GM19468 (cell line): ENCODE data around the gene IGSF22.
A peak's percentile ranks its signal among the peaks of the same experiment; 100 is the strongest.

Experiments used
- ATAC-seq: cut with Tn5 transposase; IDR thresholded peaks from one replicate; pipeline ENCODE4 v1.9.1; 2021; ENCODE audit warnings: mild to moderate bottlenecking, moderate library complexity, moderate number of reproducible peaks; ENCODE audit not compliant: unreplicated experiment; ENCODE audit errors: extremely low read depth

IGSF22 gene

DNA sequence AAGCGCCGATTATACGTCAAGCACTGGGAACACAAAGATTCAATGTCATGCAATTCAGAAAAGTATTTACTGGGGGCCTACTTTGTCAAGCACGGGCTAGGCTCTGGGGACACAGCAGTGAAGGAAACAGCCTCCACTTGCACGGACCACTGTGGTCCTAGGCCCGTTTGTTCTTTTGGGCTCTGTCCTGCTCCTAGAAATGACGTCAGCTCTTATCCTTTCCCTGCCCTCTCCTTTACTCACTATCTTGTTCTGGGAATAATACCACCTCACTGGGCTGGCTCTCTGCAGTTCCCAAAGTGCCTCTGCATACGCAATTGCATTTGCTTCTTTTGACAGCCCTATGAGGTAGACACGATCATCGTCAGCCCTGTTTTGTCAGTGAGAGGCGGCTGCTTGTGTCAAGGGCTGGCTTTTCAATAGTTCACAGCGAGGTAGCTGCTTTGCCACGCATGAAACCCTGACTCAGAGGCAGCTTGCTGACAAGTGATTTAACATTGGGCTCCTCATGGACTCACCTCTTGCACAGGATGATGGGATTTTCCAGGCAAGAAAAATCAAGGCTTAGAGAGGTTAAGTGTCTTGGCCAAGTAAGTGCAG, 22.9 kb upstream of the IGSF22 start:
- no peak for ATAC-seq

GRCh38 chr11:18745251-18745650, 19.3 kb upstream of the IGSF22 start:
- no peak for ATAC-seq

GRCh38 chr11:18743900-18744514, 18.0 kb upstream of the IGSF22 start:
- ATAC-seq, result no peak

- no peak for ATAC-seq
Measured at GRCh38 chr11:18743365-18743764, 17.4 kb upstream of the IGSF22 start.

GRCh38 chr11:18741783-18742182, 15.8 kb upstream of the IGSF22 start:
- ATAC-seq, result no peak

DNA sequence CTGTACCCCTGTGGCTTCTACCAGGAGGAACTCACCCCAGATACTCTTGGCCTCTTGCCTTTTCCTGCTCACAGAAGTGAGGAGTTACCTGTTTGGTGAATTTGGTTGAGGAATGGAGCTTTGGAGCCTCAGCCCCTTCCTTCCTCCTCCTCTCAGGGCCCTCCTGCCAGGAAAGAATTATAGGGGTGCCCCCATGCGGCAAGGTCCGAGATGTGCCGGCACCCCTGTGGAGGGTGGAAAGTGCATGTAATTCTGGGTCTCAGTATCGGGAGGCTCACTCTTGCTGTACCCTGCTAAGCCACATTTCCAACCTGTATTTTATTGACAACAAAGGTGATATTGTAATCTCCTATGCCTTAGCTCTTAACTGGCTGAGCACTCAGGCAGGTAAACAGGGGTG, 13.7 kb upstream of the IGSF22 start:
- ATAC-seq, result no peak

- ATAC-seq, result no peak
Measured at GRCh38 chr11:18737642-18738041, 11.7 kb upstream of the IGSF22 start.

DNA sequence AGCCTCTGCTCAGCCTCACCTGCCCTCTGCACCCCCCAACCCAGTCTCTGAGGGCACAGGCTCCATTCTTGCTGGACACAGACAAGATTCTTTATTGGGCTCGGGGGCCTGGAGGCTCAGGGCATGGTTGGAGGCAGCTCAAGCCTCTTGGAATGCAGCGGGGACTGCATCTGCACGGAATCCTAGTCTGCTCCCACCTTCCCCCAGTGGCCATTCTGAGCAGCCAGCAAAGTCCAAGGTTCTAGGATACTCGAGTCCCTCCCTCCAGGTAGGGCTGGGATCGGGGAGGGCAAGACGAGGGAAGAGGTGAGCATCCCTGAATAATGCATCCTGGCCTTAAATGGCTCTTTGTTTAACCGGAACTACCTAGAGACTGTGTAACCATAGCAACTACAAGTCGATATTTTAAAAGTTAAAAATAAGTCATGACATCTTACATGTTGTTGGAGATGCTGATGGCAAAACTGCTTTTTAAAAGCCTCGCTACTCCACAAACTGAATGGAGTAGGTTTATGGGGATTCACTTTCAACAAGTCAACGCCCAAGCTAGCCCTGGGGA, 10.7 kb upstream of the IGSF22 start:
- no peak for ATAC-seq

- ATAC-seq, result no peak
Measured at GRCh38 chr11:18733202-18733601, 7.2 kb upstream of the IGSF22 start.

DNA sequence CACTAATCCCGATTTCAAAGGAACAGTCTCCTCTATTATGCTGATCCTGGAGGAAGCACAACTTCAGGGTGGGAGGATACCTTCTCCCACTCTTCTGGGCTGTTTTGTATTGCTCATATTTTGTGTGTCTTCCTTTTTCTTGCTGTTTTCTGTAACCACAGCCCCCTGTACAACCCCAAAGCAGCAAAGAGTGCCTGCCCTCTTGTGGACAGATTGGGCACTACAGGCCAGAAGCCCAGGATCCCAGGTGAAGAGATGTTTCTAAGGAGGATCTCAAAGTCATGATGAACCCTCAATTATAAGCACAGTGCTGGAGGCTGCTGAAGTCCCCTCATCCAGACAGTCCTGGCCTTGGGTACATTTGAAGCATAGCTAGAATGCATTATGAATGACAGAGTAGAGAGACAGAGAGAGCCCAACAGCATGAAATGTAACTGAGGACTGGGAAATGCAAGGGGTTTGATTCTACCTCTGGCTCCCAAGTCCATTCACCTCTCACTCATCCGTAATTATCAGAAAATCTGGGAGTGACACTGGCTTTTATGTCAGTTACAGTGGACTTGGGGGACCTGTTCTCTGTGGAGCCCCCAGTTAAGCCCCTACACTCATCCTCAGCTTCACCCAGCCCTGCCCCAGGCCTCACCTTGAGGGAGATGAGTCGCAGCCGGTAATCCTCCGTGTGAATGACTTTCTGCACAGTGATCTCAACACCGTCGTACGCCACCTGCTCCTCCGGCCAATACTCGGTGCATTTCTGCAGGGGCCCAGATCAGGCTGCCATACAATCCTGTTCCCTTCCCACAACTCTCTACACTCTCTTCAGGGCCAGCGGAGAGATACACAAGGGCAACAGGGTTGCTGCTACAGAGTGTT, 6.2 kb upstream of the IGSF22 start:
- no peak for ATAC-seq

- no peak for ATAC-seq
Measured at GRCh38 chr11:18731441-18731840, 5.5 kb upstream of the IGSF22 start.

DNA sequence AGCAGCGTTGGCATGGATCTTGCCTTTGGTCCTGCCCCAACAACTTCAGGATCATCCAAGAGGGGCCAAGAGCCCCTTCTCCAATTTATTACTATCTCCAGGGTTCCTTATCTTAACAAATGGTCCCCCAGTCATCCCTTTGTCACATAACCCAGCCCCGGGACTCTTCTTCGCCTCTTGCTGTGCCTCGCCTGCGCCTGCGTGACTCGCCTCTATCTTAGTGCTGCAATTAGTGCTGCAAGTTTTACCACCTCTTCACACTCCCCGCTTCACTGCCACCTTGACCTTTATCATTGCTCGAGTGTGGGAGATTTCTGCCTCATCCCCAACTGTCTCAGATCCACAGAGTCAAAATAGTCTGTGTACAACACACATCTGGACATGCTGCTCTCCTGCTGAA, 4.0 kb upstream of the IGSF22 start:
- no peak for ATAC-seq

DNA sequence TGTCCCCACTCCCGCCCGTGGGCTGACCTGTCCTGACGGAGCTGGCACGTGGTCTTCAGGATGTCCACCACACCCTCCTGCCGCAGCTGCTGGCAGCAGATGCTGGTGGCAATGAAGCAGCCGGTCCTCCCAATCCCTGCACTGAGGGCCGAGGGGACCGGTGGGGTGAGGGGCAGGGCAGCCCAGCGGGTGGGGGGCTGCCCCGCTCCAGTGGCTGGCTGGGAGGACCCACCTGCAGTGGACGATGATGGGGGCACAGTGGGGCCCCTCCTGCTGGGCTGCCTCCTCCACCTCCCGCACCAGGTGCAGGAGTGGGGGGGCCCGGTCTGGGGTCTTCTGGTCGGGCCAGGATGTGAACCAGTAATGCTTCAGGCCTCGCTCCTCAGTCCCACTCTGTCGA, 3.4 kb upstream of the IGSF22 start:
- ATAC-seq, result no peak

DNA sequence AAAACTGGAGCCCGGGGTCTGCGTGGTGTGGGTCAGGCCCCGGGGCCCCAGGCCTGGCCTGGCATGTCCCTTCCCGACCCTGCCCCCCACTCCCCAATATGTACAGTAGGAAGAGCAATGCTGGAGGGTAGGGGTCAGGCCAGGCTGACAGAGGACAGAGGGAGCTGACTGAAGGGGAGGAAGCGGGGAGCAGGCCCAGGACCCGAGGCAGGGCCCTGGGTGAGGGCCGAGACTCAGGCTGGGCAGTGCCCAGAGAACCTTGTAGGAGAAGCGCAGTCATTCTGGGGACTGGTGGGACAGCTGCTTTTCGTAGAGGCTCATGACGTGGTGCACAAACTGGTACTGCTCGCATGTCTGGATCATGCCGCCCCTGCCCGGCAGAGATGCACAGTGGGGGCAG, 2.7 kb upstream of the IGSF22 start:
- ATAC-seq, result no peak

DNA sequence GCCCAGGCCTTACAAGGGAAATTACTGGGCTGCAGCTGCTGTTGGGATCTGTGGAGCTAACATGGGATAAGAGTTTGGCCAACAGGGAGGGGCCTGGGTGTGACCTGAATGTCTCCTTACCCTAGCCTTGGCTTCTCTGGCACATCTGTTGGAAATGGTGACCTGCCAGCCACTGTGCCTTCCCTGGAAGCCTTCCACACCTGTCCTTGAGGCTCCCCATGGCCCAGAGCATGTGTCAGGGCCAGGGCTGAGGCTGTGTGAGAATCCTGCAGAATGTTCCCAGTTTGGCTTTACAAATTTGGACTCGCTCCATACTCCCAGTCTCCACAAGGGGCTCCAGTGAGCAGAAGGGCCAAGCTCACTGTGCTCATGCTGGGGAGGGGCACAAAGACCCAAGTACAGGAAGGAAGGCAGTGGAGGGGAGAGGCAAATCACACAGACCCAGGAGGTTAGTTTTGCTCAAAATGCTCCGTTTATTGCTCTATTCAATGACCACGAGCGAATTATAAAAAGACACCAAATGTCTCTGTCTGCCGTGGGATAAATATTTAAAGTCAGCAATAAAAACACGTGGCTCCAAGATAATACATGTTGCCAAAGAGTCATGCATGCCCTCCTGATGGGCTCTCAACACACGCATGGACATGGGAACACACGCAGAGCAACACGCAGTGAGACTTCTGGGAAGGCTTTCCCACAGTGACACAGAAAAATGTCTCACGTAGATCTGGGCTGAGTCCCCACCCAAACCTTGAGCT, 1.7 kb upstream of the IGSF22 start:
- no peak for ATAC-seq

GRCh38 chr11:18723991-18724390, 2.0 kb downstream of the IGSF22 start:
- ATAC-seq, result no peak

DNA sequence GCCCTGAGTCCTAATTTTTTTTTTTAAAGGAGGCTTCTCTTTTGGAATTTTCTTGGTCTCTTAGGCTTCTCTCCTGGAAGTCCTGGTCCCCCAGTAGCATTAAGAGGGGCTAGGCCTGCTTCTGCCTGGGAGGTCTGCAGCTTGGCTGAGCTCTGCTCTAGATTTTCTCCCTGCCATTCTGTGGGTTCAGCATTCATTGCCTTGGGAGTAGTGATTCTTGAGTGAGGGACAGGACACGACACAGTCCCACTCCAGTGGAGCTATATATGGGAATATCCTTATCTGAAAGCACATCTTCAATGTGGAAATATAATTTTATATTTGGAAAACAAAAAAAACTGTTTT, 3.7 kb downstream of the IGSF22 start:
- ATAC-seq, result no peak

DNA sequence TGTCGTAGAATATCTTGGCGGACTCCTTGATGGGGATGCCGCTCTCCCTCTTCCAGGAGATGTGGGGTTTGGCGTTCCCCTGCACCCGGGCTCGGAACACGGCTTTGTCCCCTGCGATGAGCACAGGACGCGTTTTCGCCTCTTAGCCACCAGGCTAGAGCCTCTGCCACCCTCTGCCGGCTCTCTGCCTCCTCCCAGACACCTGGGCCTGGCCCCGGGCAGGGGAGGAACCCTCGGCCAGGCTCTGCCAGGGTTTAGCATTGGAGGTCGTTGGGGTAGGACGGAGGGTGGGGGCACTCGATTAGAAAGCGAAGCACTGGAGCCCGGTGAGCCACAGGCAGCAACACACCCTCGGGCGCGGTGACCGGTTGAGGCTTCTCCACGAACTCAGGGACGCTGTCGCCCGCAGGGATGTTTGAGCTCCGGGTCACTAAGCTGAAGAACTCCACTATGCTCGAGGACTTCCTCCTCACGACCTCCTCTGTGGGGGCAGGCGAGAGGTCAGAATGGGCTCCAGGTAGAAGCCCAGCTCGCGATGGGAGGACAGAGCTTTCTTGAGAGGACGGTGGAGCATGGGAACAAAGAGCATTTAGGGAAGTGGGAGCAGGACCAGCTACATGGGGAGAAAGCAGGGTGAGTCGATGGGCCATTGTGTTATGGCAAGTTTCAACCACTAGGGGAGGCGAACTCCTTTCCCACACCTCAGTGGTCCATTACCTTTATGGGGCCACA, 4.3 kb downstream of the IGSF22 start:
- peak; percentile 49 for ATAC-seq

DNA sequence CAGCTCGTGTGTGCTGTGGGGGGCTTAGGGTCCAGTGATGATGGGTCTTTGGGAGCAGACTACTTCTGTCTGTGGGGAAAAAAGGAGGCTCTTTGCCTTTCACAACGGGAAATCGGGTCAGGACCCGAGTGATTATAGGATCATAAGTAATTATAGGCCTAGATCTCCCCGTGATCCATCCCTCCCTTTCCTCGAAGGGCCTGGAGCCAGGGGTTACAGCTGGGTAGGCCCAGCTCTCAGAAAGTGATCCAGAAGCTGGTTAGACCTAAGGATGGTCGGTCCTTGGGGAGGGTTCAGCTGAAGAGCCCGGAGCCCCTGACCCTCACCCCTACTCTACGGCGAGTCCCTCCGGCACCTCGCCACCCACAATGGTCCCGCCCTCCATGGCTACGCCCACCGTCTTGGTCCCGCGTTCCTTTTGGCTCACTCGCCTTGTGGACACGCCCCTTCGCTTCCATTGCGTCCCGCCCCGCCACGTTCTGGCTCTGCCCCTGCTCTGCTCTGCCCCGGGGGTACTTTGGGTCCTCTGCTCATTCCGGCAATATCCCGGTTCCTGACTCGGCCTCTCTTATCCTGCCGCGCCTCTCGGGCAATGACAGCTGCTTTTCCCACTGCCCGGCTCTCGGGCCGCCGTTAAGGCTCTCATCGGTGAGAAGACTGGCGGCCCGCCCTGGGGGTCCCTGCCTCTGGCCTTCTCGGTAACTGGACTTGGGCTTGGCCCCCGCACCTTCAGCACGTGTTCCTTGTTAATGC, 5.0 kb downstream of the IGSF22 start:
- ATAC-seq, result no peak
